H1 (cell line): ENCODE data around the gene RASSF3. TPM values are rescaled to one million over a fixed set of nuclear protein-coding genes. Genes with fewer than 3 reads are reported as not detected.
A peak's percentile ranks its signal among the peaks of the same experiment; 100 is the strongest.
"Not testable (repeated sequence)": the region's sequence is repeated elsewhere in the genome, so short reads cannot be mapped to it uniquely, and the experiment has no call there.

Experiments used
- CTCF ChIA-PET: fragments of 300-600 bp; sonication (Branson Sonifier 250); formaldehyde crosslinking; loops from one replicate; lab custom pipeline; 2021; ENCODE audit not compliant: partially characterized antibody; lab: Charles Lee
- POLR2A ChIA-PET: fragments of 300-600 bp; sonication (Branson Sonifier 250); formaldehyde crosslinking; loops from one replicate; lab custom pipeline; 2021; ENCODE audit warnings: inconsistent platforms; ENCODE audit not compliant: partially characterized antibody; lab: Charles Lee
- DNase-seq, 2 experiments: peaks; one replicate each; pipeline versions ENCODE4 v3.0.0 to v3.0.0-alpha.2; 2010 to 2022; ENCODE audit warnings: low spot score in 2 of 2, low read depth in 1 of 2, mixed read lengths in 1 of 2
- FAIRE-seq: peaks from 2 replicates; lab custom pipeline; 2011; peaks lifted over from hg19 to GRCh38; lab: Jason Lieb, UNC
- H2AFZ ChIP-seq: 2 replicates; pipeline ENCODE4 v1.8.1; 2012; ENCODE audit warnings: low read length, inconsistent platforms
- H2AK5ac ChIP-seq: 2 replicates; pipeline ENCODE4 v1.6.1; 2013; ENCODE audit warnings: low read depth, low read length
- H2BK120ac ChIP-seq: replicated peaks from 2 replicates; pipeline ENCODE3; 2013; ENCODE audit warnings: low read depth, low read length, inconsistent platforms
- H2BK12ac ChIP-seq: 2 replicates; pipeline ENCODE4 v1.6.1; 2013; ENCODE audit warnings: low read depth, low read length
- H2BK15ac ChIP-seq: 2 replicates; pipeline ENCODE4 v1.6.1; 2013; ENCODE audit warnings: low read length
- H2BK20ac ChIP-seq: 2 replicates; pipeline ENCODE4 v1.6.1; 2013; ENCODE audit warnings: low read length
- H2BK5ac ChIP-seq: 2 replicates; pipeline ENCODE4 v1.6.1; 2013; ENCODE audit warnings: low read depth, low read length
- H3K14ac ChIP-seq: 2 replicates; pipeline ENCODE4 v1.6.1; 2013; ENCODE audit warnings: inconsistent platforms; ENCODE audit not compliant: insufficient read length
- H3K18ac ChIP-seq: 2 replicates; pipeline ENCODE4 v1.6.1; 2013; ENCODE audit warnings: low read length; ENCODE audit errors: extremely low read depth
- H3K23ac ChIP-seq: 2 replicates; pipeline ENCODE4 v1.6.1; 2013; ENCODE audit warnings: inconsistent platforms; ENCODE audit not compliant: insufficient read length
- H3K23me2 ChIP-seq: 2 replicates; pipeline ENCODE4 v1.6.1; 2013; ENCODE audit warnings: low read depth, low read length
- H3K27ac ChIP-seq: 2 replicates; pipeline ENCODE4 v1.6.1; 2011; ENCODE audit warnings: low read depth, low read length, inconsistent platforms
- H3K27me3 ChIP-seq, 4 experiments: replicated peaks in 1 of 4; 1 replicate in 1 of 4; 2 replicates in 3 of 4; pipeline versions ENCODE4 v1.6.1 to v1.8.1; 2011 to 2013; ENCODE audit warnings: low read length in 3 of 4, mild to moderate bottlenecking in 3 of 4, inconsistent platforms in 2 of 4, mixed read lengths in 2 of 4, moderate library complexity in 1 of 4; ENCODE audit not compliant: control insufficient read depth in 3 of 4, insufficient read depth in 3 of 4; ENCODE audit errors: extremely low read depth in 1 of 4
- H3K36me3 ChIP-seq, 4 experiments: 2 replicates each; pipeline versions ENCODE4 v1.6.1 to v1.8.1; 2011 to 2013; ENCODE audit warnings: mild to moderate bottlenecking in 4 of 4, low read length in 3 of 4, moderate library complexity in 2 of 4, control low read depth in 1 of 4, inconsistent platforms in 1 of 4; ENCODE audit not compliant: insufficient read depth in 4 of 4, control insufficient read depth in 2 of 4
- H3K4ac ChIP-seq: replicated peaks from 2 replicates; pipeline ENCODE3; 2013; ENCODE audit warnings: low read length, low read depth, mixed read lengths, inconsistent platforms; ENCODE audit not compliant: insufficient read length
- H3K4me1 ChIP-seq, 4 experiments: replicated peaks in 1 of 4; 1 replicate in 1 of 4; 2 replicates in 3 of 4; pipeline versions ENCODE4 v1.6.1 to v1.8.1; 2011 to 2013; ENCODE audit warnings: low read length in 3 of 4, inconsistent platforms in 2 of 4, mixed read lengths in 1 of 4; ENCODE audit not compliant: insufficient read depth in 4 of 4, control insufficient read depth in 3 of 4
- H3K4me2 ChIP-seq, 2 experiments: 2 replicates each; pipeline versions ENCODE4 v1.6.1 to v1.8.1; 2011 to 2013; ENCODE audit warnings: low read depth in 2 of 2, low read length in 2 of 2, control low read depth in 1 of 2, inconsistent platforms in 1 of 2, mild to moderate bottlenecking in 1 of 2; ENCODE audit not compliant: insufficient read depth in 1 of 2
- H3K4me3 ChIP-seq, 4 experiments: fragments of 200-600, 300-600 bp in 1 of 4; sonication (generic), shearing (Covaris generic), sonication (Bioruptor Twin) in 1 of 4; 2 replicates each; pipeline versions ENCODE4 v1.5.1 to v1.8.1; 2011 to 2016; ENCODE audit warnings: low read length in 4 of 4, low read depth in 3 of 4, control low read depth in 2 of 4, inconsistent platforms in 2 of 4, mild to moderate bottlenecking in 2 of 4, mixed read lengths in 1 of 4, moderate library complexity in 1 of 4; ENCODE audit not compliant: insufficient read depth in 2 of 4; ENCODE audit errors: extremely low read depth in 1 of 4
- H3K56ac ChIP-seq: replicated peaks from 2 replicates; pipeline ENCODE3; 2013; ENCODE audit warnings: low read depth, mild to moderate bottlenecking, mixed read lengths, low read length, inconsistent platforms; ENCODE audit not compliant: insufficient read length
- H3K79me1 ChIP-seq: 2 replicates; pipeline ENCODE4 v1.6.1; 2013; ENCODE audit warnings: low read depth, low read length, control low read depth
- H3K79me2 ChIP-seq, 2 experiments: 2 replicates each; pipeline versions ENCODE4 v1.6.1 to v1.8.1; 2012 to 2013; ENCODE audit warnings: low read length in 2 of 2, mild to moderate bottlenecking in 2 of 2, inconsistent platforms in 1 of 2; ENCODE audit not compliant: insufficient read depth in 2 of 2, control insufficient read depth in 1 of 2
- H3K9ac ChIP-seq, 4 experiments: replicated peaks in 1 of 4; 1 replicate in 1 of 4; 2 replicates in 3 of 4; pipeline versions ENCODE4 v1.6.1 to v1.8.1; 2011 to 2013; ENCODE audit warnings: low read depth in 3 of 4, low read length in 3 of 4, control low read depth in 2 of 4, mild to moderate bottlenecking in 2 of 4, moderate library complexity in 2 of 4, inconsistent platforms in 1 of 4; ENCODE audit errors: extremely low read depth in 1 of 4
- H3K9me3 ChIP-seq, 2 experiments: 2 replicates each; pipeline versions ENCODE4 v1.6.1 to v1.8.1; 2012 to 2013; ENCODE audit warnings: mild to moderate bottlenecking in 2 of 2, moderate library complexity in 2 of 2, control low read depth in 1 of 2, inconsistent platforms in 1 of 2, low read depth in 1 of 2, low read length in 1 of 2, mixed read lengths in 1 of 2; ENCODE audit not compliant: insufficient read depth in 2 of 2
- H4K20me1 ChIP-seq, 2 experiments: replicated peaks in 1 of 2; 2 replicates each; pipeline versions ENCODE3 to v1.8.1; 2011 to 2013; ENCODE audit warnings: inconsistent platforms in 2 of 2, low read length in 2 of 2, mild to moderate bottlenecking in 1 of 2; ENCODE audit not compliant: insufficient read depth in 2 of 2, control insufficient read depth in 1 of 2
- H4K5ac ChIP-seq: 2 replicates; pipeline ENCODE4 v1.6.1; 2013; ENCODE audit warnings: low read length, low read depth, mixed read lengths, inconsistent platforms; ENCODE audit not compliant: insufficient read length
- H4K8ac ChIP-seq: 2 replicates; pipeline ENCODE4 v1.8.0; 2013; ENCODE audit warnings: mild to moderate bottlenecking, moderate library complexity, low read length, inconsistent platforms; ENCODE audit not compliant: insufficient read depth; ENCODE audit errors: extremely low read depth
- H4K91ac ChIP-seq: replicated peaks from 2 replicates; pipeline ENCODE3; 2013; ENCODE audit warnings: low read length, mixed read lengths, inconsistent platforms; ENCODE audit not compliant: insufficient read length
- WGBS, 2 experiments: shearing (Covaris generic) in 1 of 2; methylation state at CpG; one replicate each; pipeline versions ENCODE4 v1.1.6 to v1.1.7; 2013 to 2015; ENCODE audit warnings: low lambda C conversion rate in 2 of 2, mixed read lengths in 2 of 2, inconsistent platforms in 1 of 2, low coverage in 1 of 2, missing lambda C conversion rate in 1 of 2; ENCODE audit not compliant: insufficient replicate concordance in 2 of 2, insufficient coverage in 1 of 2, insufficient read length in 1 of 2; ENCODE audit errors: extremely low coverage in 1 of 2, missing lambda C conversion rate in 1 of 2; 5-methylcytosine and 5-hydroxymethylcytosine counted together
- polyA plus RNA-seq, 7 experiments: library from polyadenylated mRNA; depleted of rRNA in 3 of 7; stranded (reverse) in 5 of 7; unstranded in 2 of 7; fragments of >200 nt in 5 of 7; fragments of 200-250 nt in 2 of 7; gene quantifications; 1 replicate in 5 of 7; 2 replicates in 1 of 7; 4 replicates in 1 of 7; pipeline versions ENCODE4 v1.2.1 to v1.2.3, GENCODE V29; 2011 to 2013; ENCODE audit warnings: missing spikeins in 2 of 7, mixed read lengths in 2 of 7
- total RNA-seq: library from RNA; stranded (reverse); fragmentation: NEBNext Ultra II Directional; extraction: Animal tissue kit (Norgen Biotek cat#: 25700); gene quantifications from 2 replicates; pipeline ENCODE4 v1.2.1, GENCODE V29; 2021

RASSF3 gene
- total and polyA plus RNA-seq, 2 of the 8 experiments (the other 6 are each of a cell fraction or from before 2014, with no cell fraction given) = 19.1 to 64.3 TPM

- CTCF ChIA-PET = interaction anchor here (1.3 to 5.1 kb wide), 8 partner anchors 7 to 143 kb away, joined by 3 to 39 read pairs (median 5); no protein-coding TSS in a partner anchor
- DNase-seq = not testable (repeated sequence)
Measured at GRCh38 chr12:64690236-64690635, 79.9 kb downstream of the RASSF3 start.

More at GRCh38 chr12:64690236-64690635, 79.9 kb downstream of the RASSF3 start:
- H2BK5ac ChIP-seq, H2AK5ac ChIP-seq, H3K4ac ChIP-seq, H3K79me1 ChIP-seq, H4K20me1 ChIP-seq, H3K56ac ChIP-seq, H2BK20ac ChIP-seq, H3K9ac ChIP-seq, H3K23ac ChIP-seq, FAIRE-seq, H2BK12ac ChIP-seq, H4K91ac ChIP-seq, H2AFZ ChIP-seq, H3K27ac ChIP-seq, H3K14ac ChIP-seq, H3K4me2 ChIP-seq, H3K27me3 ChIP-seq, H3K4me3 ChIP-seq, H3K23me2 ChIP-seq, H3K9me3 ChIP-seq, H4K5ac ChIP-seq, H4K8ac ChIP-seq, H2BK120ac ChIP-seq: not testable (repeated sequence)
- Histone ChIP-seq H2BK15ac (peak overlapping the region; percentile 61; the same call in 1 of the 2 replicates), H3K18ac (peak overlapping the region; percentile 71; the same call in 1 of the 2 replicates), H3K4me1 (peaks cover 5 to 35% (median 16%) of the 10 kb centered on the region in 4 experiments), H3K79me2 (peaks cover 0 to 15% of the 10 kb centered on the region in 2 experiments; a peak in 3 of 4 replicates), H3K36me3 (peaks cover 0 to 23% (median 7%) of the 10 kb centered on the region in 4 experiments; a peak in 3 of 8 replicates)
- WGBS, 2 experiments = 94% methylated on average over 6 of the region's 6 CpGs; no CpG with 5 or more reads in 1 of the 2 experiments
- POLR2A ChIA-PET = interaction anchor here (4.0 kb wide), 1 partner anchor 81 kb away, joined by 34 read pairs; the partner anchor contains the start of gene RASSF3
